ENCODE measurements around the gene WDFY2. TPM values are rescaled to one million over a fixed set of nuclear protein-coding genes. Genes with fewer than 3 reads are reported as not detected.

Gene WDFY2
- total RNA-seq, 3 donors from 2014 or later, result 3.4 to 9.6 (median 6.6) TPM

- no peaks in the 10 kb centered on the region for H3K9me3 ChIP-seq
- H3K36me3 ChIP-seq (ENCODE audit: low read depth), result no peaks in the 10 kb centered on the region
- intact Hi-C loops (cut with DNase I, micrococcal nuclease), result no loop called here
- no peak for TF ChIP-seq CTCF (IDR thresholded peaks at IDR 0.05)
- H3K4me1 ChIP-seq (ENCODE audit: low read depth), result no peaks in the 10 kb centered on the region
- H3K4me3 ChIP-seq, result no peak overlapping the region
- no peak for DNase-seq
- no peak for ATAC-seq
Measured at GRCh38 chr13:51715613-51716012, 131.4 kb downstream of the WDFY2 start.

DNA sequence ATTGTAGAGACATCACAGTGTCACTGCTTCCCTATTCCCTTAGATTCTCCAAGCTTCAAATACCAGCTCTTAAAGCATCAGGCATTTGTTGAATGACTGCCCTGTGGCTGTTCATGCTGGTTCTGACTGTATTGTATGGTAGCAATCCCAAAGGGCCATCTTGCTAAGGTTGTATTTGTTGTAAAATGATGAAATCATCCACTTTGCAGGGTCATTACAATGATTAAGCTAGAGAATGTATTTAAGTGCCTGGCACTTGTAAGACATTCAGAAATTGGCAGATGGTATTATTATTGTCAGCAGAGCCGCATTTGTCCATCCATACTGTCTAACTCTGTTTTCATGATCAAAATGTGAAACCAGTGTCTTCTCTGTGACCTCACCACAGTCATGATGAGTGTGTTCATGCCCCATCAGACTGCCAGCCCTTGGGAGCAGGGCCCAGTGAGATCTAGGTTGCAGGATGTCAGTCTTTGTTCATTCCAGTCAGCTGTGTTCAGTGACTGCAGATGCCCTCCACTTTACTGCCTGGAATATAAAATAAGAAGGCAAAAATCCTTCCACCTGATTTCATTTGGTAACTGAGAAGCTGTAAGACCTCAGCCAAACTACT, 133.6 kb downstream of the WDFY2 start:
- no peak for TF ChIP-seq CTCF (IDR thresholded peaks at IDR 0.05)
- intact Hi-C loops (cut with DNase I, micrococcal nuclease), result no loop called here
- H3K4me1 ChIP-seq (ENCODE audit: low read depth), result no peaks in the 10 kb centered on the region

GRCh38 chr13:51719394-51719793, 135.1 kb downstream of the WDFY2 start:
- no peaks in the 10 kb centered on the region for H3K9me3 ChIP-seq
- intact Hi-C loops (cut with DNase I, micrococcal nuclease), result no loop called here
- TF ChIP-seq CTCF (IDR thresholded peaks at IDR 0.05), result no peak
- no peak for ATAC-seq
- H3K36me3 ChIP-seq (ENCODE audit: low read depth), result no peaks in the 10 kb centered on the region
- no peaks in the 10 kb centered on the region for H3K4me1 ChIP-seq (ENCODE audit: low read depth)
- H3K4me3 ChIP-seq, result no peak overlapping the region
- no peak for DNase-seq

More for the DNA sequence above, 133.6 kb downstream of the WDFY2 start:
- Histone ChIP-seq H3K9me3 (no peaks in the 10 kb centered on the region), H3K4me3 (no peak overlapping the region), H3K36me3 (ENCODE audit: low read depth) (no peaks in the 10 kb centered on the region)
- ATAC-seq, result no peak
- no peak for DNase-seq

GRCh38 chr13:51721496-51721895, 137.2 kb downstream of the WDFY2 start:
- ATAC-seq (no peak), DNase-seq (no peak)
- intact Hi-C loops (cut with DNase I, micrococcal nuclease), result no loop called here
- Histone ChIP-seq H3K4me3 (no peak overlapping the region), H3K9me3 (no peaks in the 10 kb centered on the region), H3K4me1 (ENCODE audit: low read depth) (no peaks in the 10 kb centered on the region), H3K36me3 (ENCODE audit: low read depth) (no peaks in the 10 kb centered on the region)
- TF ChIP-seq CTCF (IDR thresholded peaks at IDR 0.05), result no peak

- Histone ChIP-seq H3K9me3 (no peaks in the 10 kb centered on the region), H3K4me1 (ENCODE audit: low read depth) (no peaks in the 10 kb centered on the region), H3K4me3 (no peak overlapping the region), H3K36me3 (ENCODE audit: low read depth) (no peaks in the 10 kb centered on the region)
- intact Hi-C loops (cut with DNase I, micrococcal nuclease), result no loop called here
- ATAC-seq, result no peak
- TF ChIP-seq CTCF (IDR thresholded peaks at IDR 0.05), result no peak
- DNase-seq, result no peak
Measured at GRCh38 chr13:51723529-51723928, 139.3 kb downstream of the WDFY2 start.

DNA sequence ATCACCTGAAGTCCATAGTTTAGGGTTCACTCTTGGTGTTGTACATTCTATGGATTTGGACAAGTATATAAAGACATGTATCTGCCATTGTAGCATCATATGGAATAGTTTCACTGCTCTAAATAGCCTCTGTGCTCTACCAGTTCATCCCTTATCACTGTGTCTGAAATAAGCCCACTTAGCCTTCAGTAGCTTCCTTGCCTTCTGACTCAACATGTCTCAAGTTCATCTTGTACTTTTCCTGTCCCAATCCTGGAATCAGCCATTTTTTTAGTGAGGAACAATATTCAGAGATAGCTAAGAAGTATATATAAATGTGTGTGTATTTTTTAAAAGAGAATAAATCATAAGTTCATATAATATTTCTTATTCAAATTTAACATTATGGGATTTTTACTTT, 140.5 kb downstream of the WDFY2 start:
- Histone ChIP-seq H3K4me3 (no peak overlapping the region), H3K36me3 (ENCODE audit: low read depth) (no peaks in the 10 kb centered on the region), H3K9me3 (no peaks in the 10 kb centered on the region), H3K4me1 (ENCODE audit: low read depth) (no peaks in the 10 kb centered on the region)
- no peak for TF ChIP-seq CTCF (IDR thresholded peaks at IDR 0.05)
- intact Hi-C loops (cut with DNase I, micrococcal nuclease), result no loop called here
- no peak for DNase-seq
- ATAC-seq, result no peak
